Endothelial cell of umbilical vein (primary cell): ENCODE measurements around the gene FCN1. TPM values are rescaled to one million over a fixed set of nuclear protein-coding genes. Genes with fewer than 3 reads are reported as not detected.

ENCODE experiments used
- BruUV-seq: library from RNA; stranded (reverse); fragments of 400-500 nt; replicated peaks from 2 replicates; lab custom pipeline; 2021; lab: Mats Ljungman, UMichigan
- CTCF ChIA-PET: fragments of 300-600, 350-600 bp; sonication (Branson Sonifier 250); formaldehyde crosslinking; loops from one replicate; lab custom pipeline; 2021; ENCODE audit warnings: antibody characterized with exemption, inconsistent platforms; lab: Charles Lee
- POLR2A ChIA-PET: fragments of 300-600, 350-600 bp; sonication (Branson Sonifier 250); formaldehyde crosslinking; loops from one replicate; lab custom pipeline; 2021; ENCODE audit warnings: antibody characterized with exemption, inconsistent platforms; lab: Charles Lee
- DNase-seq: peaks from one replicate; pipeline ENCODE4 v3.0.0-alpha.2; 2011; ENCODE audit warnings: low read depth, low spot score
- FAIRE-seq: peaks from 2 replicates; lab custom pipeline; 2011; peaks lifted over from hg19 to GRCh38; lab: Jason Lieb, UNC
- H2AFZ ChIP-seq: 2 replicates; pipeline ENCODE4 v1.6.0; 2012; ENCODE audit warnings: low read depth, low read length, control low read depth, inconsistent platforms
- H3K27ac ChIP-seq: 2 replicates; pipeline ENCODE4 v1.5.1; 2011; ENCODE audit warnings: low read depth, mild to moderate bottlenecking, control low read depth, low read length, moderate library complexity; ENCODE audit not compliant: insufficient read depth
- H3K27me3 ChIP-seq, 2 experiments: 2 replicates each; pipeline versions ENCODE4 v1.6.0 to v1.6.1; 2011; ENCODE audit warnings: low read length in 2 of 2, mixed read lengths in 1 of 2; ENCODE audit not compliant: control insufficient read depth in 2 of 2, insufficient read depth in 2 of 2
- H3K36me3 ChIP-seq, 2 experiments: 2 replicates in 1 of 2; 3 replicates in 1 of 2; pipeline ENCODE4 v1.5.1; 2011; ENCODE audit warnings: low read length in 2 of 2, mild to moderate bottlenecking in 1 of 2, moderate library complexity in 1 of 2; ENCODE audit not compliant: control insufficient read depth in 2 of 2, insufficient read depth in 2 of 2; ENCODE audit errors: extremely low read depth in 1 of 2
- H3K4me1 ChIP-seq: 3 replicates; pipeline ENCODE4 v1.5.1; 2011; ENCODE audit warnings: mild to moderate bottlenecking, low read length; ENCODE audit not compliant: control insufficient read depth, insufficient read depth; ENCODE audit errors: extremely low read depth
- H3K4me2 ChIP-seq: 2 replicates; pipeline ENCODE4 v1.6.1; 2011; ENCODE audit warnings: low read length, control low read depth, mixed read lengths; ENCODE audit not compliant: insufficient read depth
- H3K4me3 ChIP-seq, 3 experiments: fragments of 200-600 bp in 1 of 3; sonication (generic), shearing (Covaris generic) in 1 of 3; replicated peaks in 1 of 3; 2 replicates each; pipeline ENCODE4 v1.5.1; 2011 to 2016; ENCODE audit warnings: control low read depth in 3 of 3, low read length in 3 of 3, mild to moderate bottlenecking in 2 of 3, inconsistent platforms in 1 of 3, low read depth in 1 of 3, moderate library complexity in 1 of 3; ENCODE audit not compliant: insufficient read depth in 1 of 3
- H3K79me2 ChIP-seq: 2 replicates; pipeline ENCODE4 v1.6.0; 2012; ENCODE audit warnings: low read length, inconsistent platforms; ENCODE audit not compliant: control insufficient read depth, insufficient read depth
- H3K9ac ChIP-seq: replicated peaks from 2 replicates; pipeline ENCODE3; 2011; ENCODE audit warnings: low read length, control low read depth; ENCODE audit not compliant: insufficient read depth; ENCODE audit errors: extremely low read depth
- H3K9me1 ChIP-seq: replicated peaks from 3 replicates; pipeline ENCODE4 v1.6.0; 2011; ENCODE audit warnings: mild to moderate bottlenecking, low read length; ENCODE audit not compliant: control insufficient read depth, insufficient read depth; ENCODE audit errors: extremely low read depth
- H3K9me3 ChIP-seq: replicated peaks from 2 replicates; pipeline ENCODE4 v1.5.1; 2012; ENCODE audit warnings: low read length, inconsistent platforms; ENCODE audit not compliant: control insufficient read depth, insufficient read depth
- H4K20me1 ChIP-seq: replicated peaks from 2 replicates; pipeline ENCODE3; 2011; ENCODE audit warnings: mild to moderate bottlenecking, low read length; ENCODE audit not compliant: control insufficient read depth, insufficient read depth; ENCODE audit errors: extremely low read depth
- CTCF ChIP-seq, 2 donors: IDR thresholded peaks; 1 replicate in 1 of 2; 2 replicates in 1 of 2; pipeline ENCODE4 v1.5.1; 2011; ENCODE audit warnings: low read length in 2 of 2, mild to moderate bottlenecking in 2 of 2, moderate library complexity in 2 of 2, control low read depth in 1 of 2, inconsistent platforms in 1 of 2, low read depth in 1 of 2; ENCODE audit not compliant: insufficient read depth in 1 of 2; ENCODE audit errors: extremely low read depth in 1 of 2
- EZH2 ChIP-seq: IDR thresholded peaks from 2 replicates; pipeline ENCODE4 v1.6.1; 2012; ENCODE audit warnings: borderline replicate concordance, low read depth, mild to moderate bottlenecking, moderate library complexity, low read length, inconsistent platforms; ENCODE audit not compliant: severe bottlenecking
- FOS ChIP-seq: IDR thresholded peaks from 2 replicates; pipeline ENCODE4 v1.6.1; 2011; ENCODE audit warnings: mild to moderate bottlenecking, low read length, moderate library complexity, borderline replicate concordance; ENCODE audit not compliant: insufficient read depth
- GATA2 ChIP-seq: IDR thresholded peaks from 2 replicates; pipeline ENCODE4 v1.7.0; 2011; ENCODE audit warnings: low read depth, mild to moderate bottlenecking, moderate library complexity, mixed read lengths, low read length; ENCODE audit not compliant: insufficient read length, insufficient read depth
- JUN ChIP-seq: IDR thresholded peaks from 2 replicates; pipeline ENCODE4 v1.6.1; 2011; ENCODE audit warnings: borderline replicate concordance, low read depth; ENCODE audit not compliant: insufficient read length, insufficient read depth
- MAX ChIP-seq: IDR thresholded peaks from 2 replicates; pipeline ENCODE4 v1.6.1; 2011; ENCODE audit not compliant: insufficient read depth, insufficient read length
- MYC ChIP-seq: IDR thresholded peaks from one replicate; pipeline ENCODE4 v1.6.1; 2011; ENCODE audit warnings: mild to moderate bottlenecking, low read depth, low read length
- POLR2A ChIP-seq: IDR thresholded peaks from 2 replicates; pipeline ENCODE4 v1.6.1; 2012; ENCODE audit warnings: low read depth, mild to moderate bottlenecking, control low read depth, low read length
- POLR2AphosphoS5 ChIP-seq: IDR thresholded peaks from 2 replicates; pipeline ENCODE4 v1.6.1; 2012; ENCODE audit warnings: low read depth, mild to moderate bottlenecking, control low read depth, low read length, moderate library complexity; ENCODE audit not compliant: insufficient read depth
- dilution Hi-C: fragments of 300-500 bp; cut with MboI; formaldehyde crosslinking; loops from one replicate; pipeline ENCODE4 v1.15.0; 2019; ENCODE audit warnings: low sequenced_read_pairs; ENCODE audit not compliant: extremely low pct_ligation_motif_present
- intact Hi-C: fragments of 100-400 bp; cut with micrococcal nuclease; formaldehyde crosslinking; loops from one replicate; pipeline ENCODE4 v1.10.0; 2022
- polyA plus RNA-seq, 4 experiments: library from polyadenylated mRNA; depleted of rRNA in 3 of 4; stranded (reverse) in 3 of 4; unstranded in 1 of 4; fragments of >200 nt; gene quantifications; 2 replicates each; pipeline versions ENCODE4 v1.2.1 to v1.2.3, GENCODE V29; 2011 to 2012; ENCODE audit warnings: missing spikeins in 1 of 4
- total RNA-seq: library from RNA; stranded (reverse); gene quantifications from 2 replicates; pipeline ENCODE4 v1.2.3, GENCODE V29; 2021

FCN1 gene
- total and polyA plus RNA-seq, 2 donors (not counting 3 experiments of a cell fraction or from before 2014, with no cell fraction given): not detected

- DNase-seq: no peak
- intact Hi-C loops: no loop called here
- CTCF ChIA-PET: no interaction called here
- POLR2A ChIA-PET: no interaction called here
- Histone ChIP-seq H2AFZ (no peak overlapping the region), H4K20me1 (no peaks in the 10 kb centered on the region), H3K9me3 (no peaks in the 10 kb centered on the region), H3K4me1 (no peaks in the 10 kb centered on the region), H3K4me2 (no peak overlapping the region), H3K27me3 (no peaks in the 10 kb centered on the region), H3K79me2 (no peaks in the 10 kb centered on the region), H3K27ac (no peak overlapping the region), H3K9me1 (no peaks in the 10 kb centered on the region), H3K36me3 (no peaks in the 10 kb centered on the region), H3K9ac (no peak overlapping the region), H3K4me3 (no peak overlapping the region)
- dilution Hi-C loops: no loop called here
- BruUV-seq: no TSS peak
- TF ChIP-seq FOS (no peak), CTCF (IDR thresholded peaks at IDR 0.05; ENCODE audit: extremely low read depth in 1 of 2, insufficient read depth in 1 of 2, low read depth in 1 of 2, low read length in 2 of 2) (no peak), POLR2AphosphoS5 (no peak), MYC (no peak), MAX (no peak), JUN (no peak), EZH2 (no peak), POLR2A (no peak), GATA2 (no peak)
- FAIRE-seq: no peak
Observed at GRCh38 chr9:134955156-134955555, 37.4 kb upstream of the FCN1 start.
